ENCODE data around the gene ZFAND3.
"Not testable (repeated sequence)": the region's sequence is repeated elsewhere in the genome, so short reads cannot be mapped to it uniquely, and the experiment has no call there.

ZFAND3 gene

DNA sequence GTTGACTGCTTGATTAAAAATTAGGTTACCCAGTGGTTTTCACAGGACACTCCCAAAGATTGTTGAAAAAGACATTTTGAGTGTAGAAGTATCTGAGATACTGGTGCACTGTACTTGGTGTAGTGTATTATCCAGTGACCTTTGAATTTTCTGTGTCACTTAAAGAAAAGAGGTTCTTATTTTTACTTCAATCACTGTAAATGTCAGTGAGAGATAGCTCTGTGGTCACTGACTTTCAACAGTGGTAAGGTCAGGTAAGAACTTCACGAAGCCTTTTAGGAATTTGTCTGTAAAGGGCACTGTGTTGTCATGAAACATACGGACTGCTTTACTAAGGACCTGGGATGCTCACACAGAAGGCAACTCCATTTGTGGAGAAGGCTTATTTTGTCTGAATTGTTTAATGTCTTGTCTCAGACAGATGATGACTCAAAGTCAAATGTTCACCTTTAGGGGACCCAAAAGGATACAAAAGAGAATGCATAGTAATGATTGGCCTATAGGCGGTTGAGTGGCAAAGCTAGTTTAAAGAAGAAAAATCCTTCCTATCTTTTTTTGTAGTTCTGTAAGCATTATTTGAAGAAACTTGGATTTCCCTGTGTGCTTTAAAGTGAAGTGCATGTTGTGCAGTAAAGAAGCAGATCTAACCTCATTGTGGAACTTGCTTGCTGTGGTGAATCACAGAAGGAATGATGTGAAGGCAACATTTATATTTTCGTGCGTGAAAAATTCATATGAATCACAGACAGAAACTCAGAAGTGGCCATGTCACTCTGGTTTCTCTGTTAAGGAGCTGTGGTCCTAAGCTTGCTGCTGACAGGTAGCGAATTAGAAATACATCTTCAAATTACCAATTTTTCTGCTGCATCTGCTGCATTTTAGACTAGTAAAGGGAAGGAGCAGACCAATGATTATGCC lies 47.3 kb downstream of the ZFAND3 start:
- no peak for FAIRE-seq

DNA sequence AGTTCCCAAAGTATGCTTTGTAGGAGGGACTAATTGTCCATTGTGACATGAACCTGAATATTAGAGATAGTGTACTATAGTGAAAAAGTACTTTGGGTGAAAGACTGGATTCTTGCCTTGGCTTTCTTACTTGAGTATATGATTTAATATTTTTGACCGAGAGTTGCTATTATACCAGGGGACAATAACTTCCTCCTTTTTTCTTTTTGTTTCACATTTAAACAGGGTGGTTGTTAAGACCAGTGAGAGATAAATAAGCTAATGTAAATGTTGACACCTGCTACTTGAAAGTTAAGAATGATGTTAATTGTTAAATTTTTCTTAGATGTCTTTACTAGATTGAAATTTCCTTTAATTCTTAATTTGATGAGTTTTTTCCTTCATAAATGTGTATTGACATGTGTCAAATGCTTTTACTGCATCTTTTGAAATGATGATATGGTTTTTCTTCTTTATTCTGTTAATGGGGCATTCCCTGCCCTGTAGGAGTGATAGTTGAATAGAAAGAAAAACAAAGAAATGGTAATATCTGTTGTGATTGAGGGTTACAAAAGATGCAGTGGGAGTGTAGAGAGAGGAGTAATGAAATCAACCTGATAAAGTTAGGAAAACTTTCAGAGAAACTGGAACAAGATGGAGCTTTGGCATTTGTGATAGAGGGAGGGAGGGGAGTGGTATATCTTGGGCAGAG lies 48.4 kb downstream of the ZFAND3 start:
- FAIRE-seq: no peak

DNA sequence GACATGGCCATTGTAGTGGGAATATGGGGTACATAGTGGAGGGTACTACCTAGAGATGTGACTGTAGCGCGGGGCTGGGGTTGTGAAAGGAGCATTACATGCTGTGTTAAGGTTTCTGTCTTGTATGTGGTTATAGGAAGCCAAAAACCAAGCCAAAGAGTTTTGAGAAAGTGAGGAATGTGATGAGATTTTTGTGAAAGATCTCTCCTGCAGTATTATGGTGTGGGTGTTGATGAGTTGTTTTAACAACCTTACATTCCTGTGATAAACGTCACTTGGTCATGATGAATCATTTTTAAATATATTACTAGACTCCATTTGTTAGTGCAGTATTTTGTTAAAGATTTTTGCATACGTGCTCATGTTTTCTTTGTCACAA lies 48.9 kb downstream of the ZFAND3 start:
- FAIRE-seq: no peak

DNA sequence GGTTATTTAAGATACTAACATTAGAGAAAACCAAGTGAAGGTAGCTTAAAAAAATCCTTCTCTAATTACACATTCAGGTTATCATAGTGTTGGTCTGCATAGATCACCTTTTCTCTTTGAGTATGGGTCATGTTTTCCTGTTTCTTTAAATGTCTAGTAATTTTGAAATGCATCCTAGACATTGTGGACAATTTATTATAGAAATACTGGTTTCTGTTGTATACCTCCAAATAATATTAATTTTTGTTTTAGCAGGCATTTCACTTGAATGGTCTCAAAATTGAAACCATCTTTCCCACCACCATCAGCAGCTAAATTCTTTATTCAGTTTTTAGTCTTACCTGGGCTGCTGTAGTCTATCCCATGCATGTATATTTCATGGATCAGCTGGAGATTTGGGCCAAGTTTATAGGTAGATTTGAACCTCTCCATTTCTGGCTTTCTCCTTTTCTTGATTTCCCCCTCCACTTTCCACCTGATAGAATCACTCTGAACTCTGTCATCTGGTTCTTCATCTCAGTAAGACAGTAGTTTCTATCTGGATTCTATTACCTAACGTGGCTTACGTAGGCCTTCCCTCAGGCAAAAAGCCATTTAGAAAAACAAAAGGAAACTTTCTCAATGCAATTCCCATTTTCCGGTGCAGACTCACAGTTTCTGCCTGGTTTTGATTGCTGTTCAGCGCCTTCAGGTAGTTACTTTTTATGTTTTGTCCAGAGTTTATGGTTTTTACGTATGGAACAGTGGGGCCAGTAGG lies 52.3 kb downstream of the ZFAND3 start:
- FAIRE-seq: no peak

DNA sequence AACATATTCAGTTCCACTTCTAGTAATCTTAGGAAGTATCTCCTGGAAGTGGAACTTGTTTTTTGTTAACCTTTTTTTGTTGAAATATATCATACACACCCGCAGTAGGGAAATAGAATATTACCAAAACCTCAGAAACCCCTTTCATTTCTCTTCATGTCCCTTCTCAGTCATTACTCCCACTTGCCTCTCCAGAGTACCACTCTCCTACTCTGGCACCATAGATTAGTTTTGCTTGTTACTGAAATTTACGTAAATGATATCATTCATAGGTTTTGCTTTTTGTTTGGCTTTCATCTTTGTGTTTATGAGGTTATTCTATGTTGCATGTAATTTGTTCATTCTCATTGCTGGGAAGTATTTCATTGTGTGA lies 52.8 kb downstream of the ZFAND3 start:
- no peak for FAIRE-seq

DNA sequence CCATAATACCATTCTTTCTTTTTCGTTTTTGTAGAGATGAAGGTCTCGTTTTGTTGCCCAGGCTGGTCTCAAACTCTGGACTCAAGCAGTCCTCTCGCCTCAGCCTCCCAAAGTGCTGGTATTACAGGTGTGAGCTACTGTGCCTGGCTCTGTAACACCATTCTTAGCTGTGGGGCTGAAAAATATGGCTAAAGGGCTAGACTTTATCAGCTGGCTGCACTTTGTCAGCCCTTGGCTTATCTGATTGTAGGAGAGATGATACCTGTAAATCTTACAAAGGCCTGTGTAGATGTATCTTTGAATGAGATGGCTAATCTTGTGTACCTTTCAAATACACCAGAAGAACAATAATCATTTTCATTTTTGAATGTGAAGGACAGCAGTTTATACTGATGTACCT lies 55.2 kb downstream of the ZFAND3 start:
- no peak for FAIRE-seq

DNA sequence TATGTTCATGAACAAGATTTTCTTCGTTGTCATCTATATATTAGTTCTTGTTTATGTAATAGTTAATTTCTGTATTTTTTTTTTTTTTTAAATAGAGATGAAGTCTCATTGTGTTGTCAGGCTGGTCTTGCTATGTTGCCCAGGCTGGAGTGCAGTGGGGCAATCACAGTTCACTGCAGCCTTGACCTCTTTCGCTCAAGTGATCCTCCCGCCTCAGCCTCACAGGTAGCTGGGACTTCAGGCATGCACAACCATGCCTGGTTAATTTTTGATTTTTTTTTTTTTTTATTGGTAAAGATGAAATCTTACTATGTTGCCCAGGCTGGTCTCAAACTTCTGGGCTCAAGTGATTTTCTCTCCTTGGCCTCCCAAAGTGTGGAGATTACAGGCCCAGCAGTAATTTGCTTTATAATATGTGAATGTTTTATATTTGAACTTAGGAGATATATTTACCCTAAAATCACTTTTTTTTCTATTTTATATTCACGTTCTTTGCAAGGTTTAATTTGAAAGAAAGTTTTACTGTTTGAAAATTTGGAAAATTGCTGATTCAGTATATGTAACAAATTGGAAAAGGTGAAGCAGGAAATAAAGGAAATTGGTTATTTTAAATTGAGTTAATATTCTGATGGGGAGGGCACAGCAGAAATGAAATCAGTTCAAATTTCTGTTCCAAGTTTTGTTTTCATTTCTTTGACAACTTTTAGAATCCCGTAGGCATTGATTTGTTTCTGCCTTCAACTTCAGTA lies 56.2 kb downstream of the ZFAND3 start:
- no peak for FAIRE-seq

DNA sequence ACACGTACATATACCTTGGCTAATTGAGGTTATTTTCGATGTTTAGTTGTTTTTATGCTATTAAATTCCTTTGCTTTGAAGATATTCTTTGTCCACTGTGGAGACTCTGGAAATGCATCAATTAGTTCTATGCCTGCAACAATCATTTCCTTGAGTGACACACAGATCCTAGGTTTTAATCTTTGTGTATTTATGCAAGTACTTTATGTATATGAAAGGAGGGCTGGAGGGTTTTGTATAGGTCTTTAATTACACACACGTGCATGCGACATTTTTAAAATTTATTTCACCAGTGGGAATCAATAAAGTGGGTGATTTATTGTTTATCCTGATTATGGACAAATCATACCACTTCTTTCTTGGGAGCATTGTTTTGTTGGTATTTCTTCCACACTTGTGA lies 57.3 kb downstream of the ZFAND3 start:
- no peak for FAIRE-seq

DNA sequence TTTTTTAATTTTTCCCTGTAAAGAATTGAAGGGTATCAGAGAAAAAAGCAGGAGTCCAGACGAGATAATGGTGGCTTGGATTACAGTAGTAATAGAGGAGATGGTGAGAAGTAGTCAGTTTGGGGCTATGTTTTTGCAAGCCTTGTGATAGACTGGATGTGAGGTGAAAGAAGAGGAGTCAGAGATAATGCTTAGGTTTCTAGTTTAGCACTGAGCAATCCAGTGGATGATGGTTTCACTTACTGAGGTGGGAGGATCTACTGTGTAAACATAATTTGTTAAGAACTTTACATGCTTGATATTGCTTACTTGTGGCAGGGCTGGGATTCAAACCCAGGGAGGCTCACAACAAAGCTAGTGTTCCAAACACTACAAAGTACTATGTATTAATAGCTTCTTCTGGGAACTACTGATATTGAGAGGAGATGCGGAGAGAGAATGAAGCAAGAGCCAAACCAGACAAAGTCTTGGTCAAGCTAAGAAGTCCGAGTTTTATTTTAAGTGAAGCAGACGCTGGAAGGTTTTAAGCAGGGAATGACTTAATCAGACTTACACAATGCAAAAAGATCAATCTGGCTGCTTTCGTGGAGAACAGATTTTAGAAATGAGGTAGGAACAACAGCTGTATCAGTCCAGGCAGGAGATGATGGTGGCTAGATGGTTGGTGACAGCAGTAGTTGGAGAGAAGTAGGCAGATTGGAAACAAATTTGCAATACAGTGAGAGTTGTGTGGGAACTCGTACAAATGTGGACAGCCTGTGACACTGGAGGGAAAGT lies 58.0 kb downstream of the ZFAND3 start:
- no peak for FAIRE-seq

DNA sequence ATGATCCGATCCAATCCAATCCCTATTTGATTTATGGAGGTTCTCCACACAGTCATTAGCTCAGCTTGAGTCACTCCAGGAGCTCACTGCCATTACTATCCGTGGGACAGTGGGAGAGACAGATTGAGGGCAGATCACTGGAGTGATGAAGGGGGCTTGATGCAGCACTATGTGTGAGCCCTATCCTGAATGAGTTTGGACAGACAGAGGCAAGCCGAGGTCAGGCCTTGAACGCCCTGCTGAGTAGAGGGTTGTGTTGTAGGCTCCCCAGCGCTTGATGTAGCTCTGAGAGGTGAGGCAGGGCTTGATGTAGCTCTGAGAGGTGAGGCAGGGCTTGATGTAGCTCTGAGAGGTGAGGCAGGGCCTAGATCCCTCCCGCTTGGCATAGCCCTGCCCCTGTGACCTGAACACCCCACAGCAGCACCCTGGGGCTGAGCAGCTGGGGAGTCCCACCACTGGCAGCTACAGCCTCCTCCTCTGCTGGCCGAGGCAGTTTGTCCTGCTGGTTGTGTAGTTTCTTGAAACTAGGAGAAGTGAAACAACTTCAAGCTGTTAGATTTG lies 58.7 kb downstream of the ZFAND3 start:
- no peak for FAIRE-seq

DNA sequence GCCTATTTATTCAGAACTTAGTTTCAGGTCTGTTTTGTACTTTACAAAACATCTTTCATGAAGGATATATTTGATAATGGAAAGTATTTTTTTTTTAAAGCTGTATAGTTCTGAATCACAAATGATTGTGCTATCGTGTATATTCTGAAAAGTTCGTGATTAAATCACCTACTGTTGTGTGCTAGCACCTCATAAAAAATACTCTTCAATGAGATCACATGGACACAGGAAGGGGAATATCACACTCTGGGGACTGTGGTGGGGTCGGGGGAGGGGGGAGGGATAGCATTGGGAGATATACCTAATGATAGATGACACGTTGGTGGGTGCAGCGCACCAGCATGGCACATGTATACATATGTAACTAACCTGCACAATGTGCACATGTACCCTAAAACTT lies 61.1 kb downstream of the ZFAND3 start:
- not testable (repeated sequence) for FAIRE-seq

DNA sequence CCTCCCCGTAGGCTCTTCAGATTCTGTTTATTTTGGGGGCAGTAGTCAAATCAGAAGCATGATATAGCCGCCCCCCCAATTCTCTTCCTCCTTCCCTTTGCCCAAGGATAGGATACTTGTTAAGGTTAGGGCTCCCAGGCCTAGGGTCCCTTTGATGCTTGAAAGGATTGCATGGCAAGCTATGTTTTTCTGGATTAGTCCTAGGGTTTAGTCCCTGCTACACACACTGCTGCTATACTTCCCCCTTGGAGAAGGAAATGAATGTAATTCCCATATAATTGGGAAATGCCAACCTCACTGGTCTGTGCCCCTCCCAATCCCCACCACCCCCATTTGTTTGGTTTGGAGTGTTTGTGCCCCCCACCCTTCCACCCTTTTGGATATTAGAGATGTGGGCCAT lies 62.8 kb downstream of the ZFAND3 start:
- no peak for FAIRE-seq

DNA sequence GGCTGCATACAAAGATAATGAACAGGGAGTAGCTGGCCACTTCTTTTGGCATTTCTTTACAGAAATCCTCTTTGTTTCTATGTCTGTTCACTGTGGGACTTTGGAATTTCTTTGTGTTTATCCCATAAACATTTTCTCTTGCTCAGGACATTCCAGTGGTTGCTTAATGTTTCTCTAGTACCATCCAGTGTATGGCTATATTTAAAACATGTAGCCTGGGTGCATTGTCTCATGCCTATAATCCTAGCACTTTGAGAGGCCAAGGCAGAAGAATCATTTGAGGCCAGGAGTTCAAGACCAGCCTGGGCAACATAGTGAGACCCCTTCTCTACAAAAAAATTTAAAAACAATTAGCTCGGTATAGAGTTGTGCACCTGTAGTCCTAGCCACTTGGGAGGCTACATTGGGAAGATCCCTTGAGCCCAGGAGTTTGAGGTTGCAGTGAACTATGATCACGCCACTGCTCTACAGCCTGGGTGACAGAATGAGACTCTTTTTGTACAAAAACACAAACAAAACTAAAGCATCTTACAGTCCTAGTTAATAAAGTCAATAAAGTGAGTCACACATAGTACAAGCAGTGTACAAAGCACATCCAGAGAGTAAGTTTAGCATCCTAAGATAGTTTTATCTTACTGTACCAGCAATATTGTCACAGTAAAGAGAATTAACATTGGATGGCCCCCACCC lies 63.3 kb downstream of the ZFAND3 start:
- FAIRE-seq: no peak

DNA sequence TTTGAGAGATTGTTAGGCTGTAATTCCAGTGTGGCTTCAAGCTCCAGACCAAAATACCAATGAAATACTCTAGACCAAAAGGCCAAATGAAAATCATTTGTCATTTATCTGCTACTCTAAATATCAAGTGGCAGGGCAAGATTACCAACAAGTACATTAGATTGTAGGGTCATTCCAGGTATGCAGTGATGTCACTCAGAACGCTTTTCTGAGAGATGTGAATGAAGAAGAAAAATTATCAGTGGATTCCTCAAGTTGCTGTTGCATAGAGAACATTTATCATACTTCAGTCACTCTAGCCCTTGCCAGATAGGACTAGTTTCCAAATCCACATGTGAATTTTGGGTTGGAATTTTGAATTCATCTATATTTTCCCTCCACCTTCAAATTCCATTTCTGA lies 65.0 kb downstream of the ZFAND3 start:
- FAIRE-seq: no peak

DNA sequence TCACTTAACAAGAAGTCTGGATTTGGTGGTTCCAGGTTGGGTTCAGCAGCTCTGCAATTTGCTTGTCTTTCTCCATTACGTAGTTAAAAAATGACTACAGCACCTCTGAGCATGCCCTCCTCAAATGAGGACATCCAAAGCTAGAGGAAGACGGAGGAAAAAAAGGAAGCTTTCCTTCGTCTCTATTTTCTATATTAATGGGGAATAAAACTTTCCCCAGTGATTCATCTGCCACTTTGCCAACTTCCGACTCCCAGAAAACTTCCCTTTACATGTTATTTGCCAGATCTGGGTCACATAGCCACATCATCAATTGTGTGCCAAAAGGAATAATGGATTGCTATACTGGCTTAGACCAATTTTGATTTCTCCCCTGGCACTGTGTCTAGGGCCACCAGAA lies 69.5 kb downstream of the ZFAND3 start:
- no peak for FAIRE-seq

DNA sequence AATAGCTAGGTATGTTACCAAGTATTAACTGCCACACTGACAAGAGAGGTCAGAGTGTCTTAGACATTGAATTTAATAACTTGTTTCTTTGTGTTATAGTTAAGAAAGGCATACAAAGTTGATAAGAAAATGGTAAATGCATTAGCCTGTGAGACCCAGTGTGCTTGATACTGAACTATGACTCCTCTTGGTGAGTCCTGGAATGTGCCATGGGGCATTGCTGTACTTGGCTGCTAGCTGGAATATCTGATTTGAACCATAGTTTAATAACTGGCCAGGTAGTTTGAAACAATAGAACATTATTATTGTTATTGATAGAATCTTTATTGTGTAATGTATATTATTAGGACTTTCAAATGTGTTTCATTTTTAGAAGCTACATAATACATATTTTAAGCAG lies 70.0 kb downstream of the ZFAND3 start:
- no peak for FAIRE-seq

DNA sequence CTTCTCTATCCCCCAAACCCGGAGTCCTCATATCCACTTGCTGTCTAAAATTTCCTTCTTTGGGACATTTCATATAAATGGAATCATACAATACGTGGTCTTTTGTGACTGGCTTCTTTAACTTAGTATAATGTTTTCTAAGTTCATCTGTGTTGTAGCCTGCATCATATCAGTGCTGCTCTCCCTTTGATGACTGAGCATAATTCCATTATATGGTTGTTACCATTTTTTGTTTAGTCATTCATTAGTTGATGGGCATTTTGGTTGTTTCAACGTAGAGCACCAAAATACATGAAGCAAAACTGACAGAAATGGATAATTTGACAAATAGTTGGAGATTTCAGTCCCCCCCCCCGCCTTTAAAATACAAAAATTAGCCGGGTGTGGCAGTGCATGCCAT lies 71.5 kb downstream of the ZFAND3 start:
- FAIRE-seq: no peak

DNA sequence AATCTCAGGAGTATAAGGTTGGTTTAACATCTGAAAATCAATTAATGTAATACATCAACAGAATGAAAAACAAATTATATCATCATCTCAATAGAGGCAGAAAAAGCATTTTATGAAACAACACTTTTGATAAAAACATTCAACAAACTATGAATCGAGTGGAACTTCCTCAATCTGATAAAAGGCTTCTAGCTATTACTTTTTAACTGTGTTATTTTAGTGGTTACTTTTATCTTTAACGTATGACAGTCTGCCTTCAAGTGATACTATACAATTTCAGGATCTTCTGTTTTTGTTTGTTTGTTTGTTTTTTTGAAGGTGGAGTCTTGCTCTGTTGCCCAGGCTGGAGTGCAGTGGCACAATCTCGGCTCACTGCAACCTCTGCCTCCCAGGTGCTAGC lies 73.7 kb downstream of the ZFAND3 start:
- FAIRE-seq: no peak

DNA sequence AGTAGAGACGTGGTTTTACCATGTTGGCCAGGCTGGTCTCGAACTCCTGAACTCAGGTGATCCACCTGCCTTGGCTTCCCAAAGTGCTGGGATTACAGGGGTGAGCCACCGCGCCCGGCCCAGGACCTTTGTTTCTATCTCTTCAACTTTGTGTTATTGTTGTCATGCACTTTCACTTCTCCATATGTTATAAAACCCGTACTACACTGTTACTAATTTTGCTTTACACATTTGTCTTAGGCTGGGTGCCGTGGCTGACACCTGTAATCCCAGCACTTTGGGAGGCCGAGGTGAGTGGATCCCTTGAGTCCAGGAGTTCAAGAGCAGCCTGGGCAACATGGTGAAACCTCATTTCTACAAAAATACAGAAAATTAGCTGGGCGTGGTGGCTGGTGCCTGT lies 74.2 kb downstream of the ZFAND3 start:
- not testable (repeated sequence) for FAIRE-seq

DNA sequence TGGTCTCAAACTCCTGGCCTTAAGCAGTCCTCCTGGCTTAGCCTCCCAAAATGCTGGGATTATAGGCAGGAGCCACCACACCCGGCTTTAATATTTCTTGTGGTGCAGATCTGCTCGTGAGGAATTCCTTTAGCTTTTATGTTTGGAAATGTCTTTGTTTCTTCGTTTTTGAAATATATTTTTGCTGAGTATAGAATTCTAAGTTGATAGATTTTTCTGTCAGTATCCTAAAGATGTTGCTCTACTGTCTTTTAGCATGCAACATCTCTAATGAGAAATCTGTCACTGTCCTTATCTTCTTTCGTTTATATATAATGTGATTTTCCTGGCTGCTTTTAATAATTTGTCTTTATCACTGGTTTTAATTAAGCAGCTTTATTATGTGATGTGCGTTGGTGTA lies 75.1 kb downstream of the ZFAND3 start:
- FAIRE-seq: no peak

DNA sequence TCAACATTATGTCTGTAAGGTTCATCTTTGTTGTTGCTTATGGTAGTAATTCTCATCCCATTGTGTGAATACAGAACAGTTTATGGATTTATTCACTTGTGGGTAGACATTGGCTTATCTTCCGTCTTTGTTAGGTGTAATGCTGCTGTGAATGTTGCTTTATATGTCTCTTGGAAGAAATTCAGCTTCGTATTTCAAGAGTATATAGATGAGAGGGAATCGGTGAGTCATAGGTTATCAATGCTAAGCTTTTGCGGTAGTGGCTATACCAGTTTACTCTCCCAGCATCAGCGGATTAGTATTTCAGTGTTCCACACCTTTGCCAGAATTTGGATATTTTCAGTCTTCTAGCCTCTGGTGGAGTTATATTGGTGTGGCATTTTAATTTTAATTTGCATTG lies 77.8 kb downstream of the ZFAND3 start:
- no peak for FAIRE-seq
